Brain microvascular endothelial cell (primary cell): ENCODE measurements around the gene FAM20A.

ENCODE experiments used
- DNase-seq: peaks from one replicate; pipeline ENCODE4 v3.0.0-alpha.2; 2020
- H3K27ac ChIP-seq: fragments of 250-450 bp; sonication (Bioruptor Pico); 2 replicates; pipeline ENCODE4 v1.5.1; 2020; ENCODE audit warnings: mild to moderate bottlenecking, moderate library complexity
- H3K27me3 ChIP-seq: fragments of 250-450 bp; sonication (Bioruptor Pico); replicated peaks from 2 replicates; pipeline ENCODE4 v1.5.1; 2020; ENCODE audit warnings: mild to moderate bottlenecking
- H3K36me3 ChIP-seq: fragments of 250-450 bp; sonication (Bioruptor Pico); replicated peaks from 2 replicates; pipeline ENCODE4 v1.5.1; 2020; ENCODE audit warnings: mild to moderate bottlenecking
- H3K4me3 ChIP-seq: 2 replicates; pipeline ENCODE4 v1.5.1; 2011; ENCODE audit warnings: low read depth, mild to moderate bottlenecking, control low read depth, low read length, moderate library complexity
- CTCF ChIP-seq: IDR thresholded peaks from 2 replicates; pipeline ENCODE4 v1.5.1; 2011; ENCODE audit warnings: low read depth, mild to moderate bottlenecking, moderate library complexity, low read length, control low read depth, inconsistent platforms; ENCODE audit errors: missing control alignments
- in situ Hi-C: cut with HindIII; loops from 2 replicates; pipeline ENCODE4 v1.10.0; 2017; ENCODE audit warnings: low sequenced_read_pairs, low pct_ligation_motif_present

FAM20A gene

GRCh38 chr17:68598545-68598961, 2.6 kb downstream of the FAM20A start:
- in situ Hi-C loops, result no loop called here
- no peak overlapping the region for H3K4me3 ChIP-seq
- DNase-seq, result no peak
- H3K27me3 ChIP-seq, result peaks cover 33% of the 10 kb centered on the region
- no peaks in the 10 kb centered on the region for H3K36me3 ChIP-seq
- TF ChIP-seq CTCF, result no peak
- no peak overlapping the region for H3K27ac ChIP-seq

GRCh38 chr17:68598074-68598473, 3.1 kb downstream of the FAM20A start:
- Histone ChIP-seq H3K36me3 (no peaks in the 10 kb centered on the region), H3K27me3 (peaks cover 33% of the 10 kb centered on the region), H3K4me3 (no peak overlapping the region), H3K27ac (no peak overlapping the region)
- no peak for DNase-seq
- TF ChIP-seq CTCF, result no peak
- in situ Hi-C loops, result no loop called here

GRCh38 chr17:68596411-68596945, 4.7 kb downstream of the FAM20A start:
- TF ChIP-seq CTCF, result no peak

GRCh38 chr17:68595986-68596385, 5.2 kb downstream of the FAM20A start:
- no peak for DNase-seq
- no peaks in the 10 kb centered on the region for H3K36me3 ChIP-seq
- no peak for TF ChIP-seq CTCF
- no peak overlapping the region for H3K4me3 ChIP-seq
- no peak overlapping the region for H3K27ac ChIP-seq
- in situ Hi-C loops, result no loop called here
- H3K27me3 ChIP-seq, result peaks cover 18% of the 10 kb centered on the region

More at GRCh38 chr17:68596411-68596945, 4.7 kb downstream of the FAM20A start:
- H3K36me3 ChIP-seq, result no peaks in the 10 kb centered on the region
- no peak overlapping the region for H3K27ac ChIP-seq
- peaks cover 22% of the 10 kb centered on the region for H3K27me3 ChIP-seq
- in situ Hi-C loops, result no loop called here
- H3K4me3 ChIP-seq, result no peak overlapping the region
- no peak for DNase-seq

GRCh38 chr17:68595496-68595895, 5.7 kb downstream of the FAM20A start:
- no peak for TF ChIP-seq CTCF
- H3K27ac ChIP-seq, result no peak overlapping the region
- peaks cover 15% of the 10 kb centered on the region for H3K27me3 ChIP-seq
- H3K36me3 ChIP-seq, result no peaks in the 10 kb centered on the region
- no peak overlapping the region for H3K4me3 ChIP-seq
- in situ Hi-C loops, result no loop called here
- no peak for DNase-seq

- Histone ChIP-seq H3K27me3 (peaks cover 6% of the 10 kb centered on the region), H3K27ac (no peak overlapping the region), H3K36me3 (no peaks in the 10 kb centered on the region), H3K4me3 (no peak overlapping the region)
- DNase-seq, result no peak
- TF ChIP-seq CTCF, result no peak
- in situ Hi-C loops, result no loop called here
These were observed 6.6 kb downstream of the FAM20A start for GRCh38 chr17:68594552-68594951.
